ENCODE data around the gene ETFB.

The ETFB gene

DNA sequence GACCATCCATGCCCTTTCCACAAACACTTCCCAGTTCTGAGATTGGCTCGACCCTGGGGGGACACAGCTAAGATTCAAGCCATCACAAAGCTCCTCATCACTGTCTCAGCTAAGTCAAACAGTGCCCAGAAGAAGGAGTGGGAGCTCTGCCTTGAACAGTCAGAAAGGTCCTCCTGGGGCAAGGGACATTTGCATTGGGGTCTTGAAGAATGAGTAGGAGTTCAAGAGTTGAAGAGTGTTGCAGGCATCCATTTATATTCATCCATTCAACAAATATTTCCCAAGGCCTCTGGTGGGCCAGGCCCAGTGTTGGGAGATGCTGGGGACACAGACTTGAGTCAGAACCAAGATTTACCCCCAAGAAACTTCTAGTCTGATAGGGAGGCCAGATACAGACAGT lies 48.2 kb downstream of the ETFB start:
- no peaks in the 10 kb centered on the region for H3F3A ChIP-seq (ENCODE audit: control insufficient read depth, insufficient read depth)
- TF ChIP-seq, protein P1, sequence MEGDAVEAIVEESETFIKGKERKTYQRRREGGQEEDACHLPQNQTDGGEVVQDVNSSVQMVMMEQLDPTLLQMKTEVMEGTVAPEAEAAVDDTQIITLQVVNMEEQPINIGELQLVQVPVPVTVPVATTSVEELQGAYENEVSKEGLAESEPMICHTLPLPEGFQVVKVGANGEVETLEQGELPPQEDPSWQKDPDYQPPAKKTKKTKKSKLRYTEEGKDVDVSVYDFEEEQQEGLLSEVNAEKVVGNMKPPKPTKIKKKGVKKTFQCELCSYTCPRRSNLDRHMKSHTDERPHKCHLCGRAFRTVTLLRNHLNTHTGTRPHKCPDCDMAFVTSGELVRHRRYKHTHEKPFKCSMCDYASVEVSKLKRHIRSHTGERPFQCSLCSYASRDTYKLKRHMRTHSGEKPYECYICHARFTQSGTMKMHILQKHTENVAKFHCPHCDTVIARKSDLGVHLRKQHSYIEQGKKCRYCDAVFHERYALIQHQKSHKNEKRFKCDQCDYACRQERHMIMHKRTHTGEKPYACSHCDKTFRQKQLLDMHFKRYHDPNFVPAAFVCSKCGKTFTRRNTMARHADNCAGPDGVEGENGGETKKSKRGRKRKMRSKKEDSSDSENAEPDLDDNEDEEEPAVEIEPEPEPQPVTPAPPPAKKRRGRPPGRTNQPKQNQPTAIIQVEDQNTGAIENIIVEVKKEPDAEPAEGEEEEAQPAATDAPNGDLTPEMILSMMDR (IDR thresholded peaks at IDR 0.05; ENCODE audit: low read depth, low read length, poor library complexity, severe bottlenecking), result no peak
- no peak for TF ChIP-seq EZH2phosphoT487 (IDR thresholded peaks at IDR 0.05; ENCODE audit: borderline replicate concordance, low read length)
- no peaks in the 10 kb centered on the region for H3K9me2 ChIP-seq (replicated peaks; ENCODE audit: control insufficient read depth, low read length)
- no peaks in the 10 kb centered on the region for H3K36me3 ChIP-seq (ENCODE audit: control insufficient read depth, low read length)
- no peaks in the 10 kb centered on the region for H3K27me3 ChIP-seq (ENCODE audit: control insufficient read depth, low read length)
- H3K27ac ChIP-seq (ENCODE audit: low read depth, low read length), result no peak overlapping the region
- no peaks in the 10 kb centered on the region for H3K4me1 ChIP-seq (ENCODE audit: control insufficient read depth, low read length)
- no peak overlapping the region for H3K4me2 ChIP-seq (ENCODE audit: low read length)
- H3K4me3 ChIP-seq (ENCODE audit: low read length), result no peak overlapping the region
- no peaks in the 10 kb centered on the region for H3K9me3 ChIP-seq (ENCODE audit: control insufficient read depth, insufficient read depth, low read length)
- H4K20me1 ChIP-seq (ENCODE audit: control insufficient read depth, insufficient read depth, low read depth, low read length), result no peaks in the 10 kb centered on the region
- H3K79me2 ChIP-seq (ENCODE audit: control insufficient read depth, low read length), result no peaks in the 10 kb centered on the region

DNA sequence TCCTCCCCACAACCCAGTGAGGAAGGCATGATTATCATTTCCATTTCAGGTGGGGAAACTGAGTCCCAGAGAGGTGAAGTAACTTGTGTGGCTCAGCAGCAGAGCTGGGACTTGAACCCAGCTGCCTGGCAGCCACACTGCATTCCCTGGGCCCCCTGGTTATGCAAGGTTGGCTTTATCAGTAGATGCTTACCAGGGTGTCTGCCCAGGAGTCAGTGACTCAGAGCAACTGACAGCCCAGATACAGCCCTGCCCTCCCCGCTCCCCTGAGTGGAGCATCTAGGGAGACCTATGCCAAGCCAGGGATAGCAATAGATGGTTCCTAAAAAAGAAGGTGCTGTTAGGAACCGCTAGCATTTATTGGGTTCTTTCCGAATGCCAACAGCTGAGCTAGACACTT lies 48.8 kb downstream of the ETFB start:
- Histone ChIP-seq H3K9me3 (ENCODE audit: control insufficient read depth, insufficient read depth, low read length) (no peaks in the 10 kb centered on the region), H3K27ac (ENCODE audit: low read depth, low read length) (no peak overlapping the region), H3K4me2 (ENCODE audit: low read length) (no peak overlapping the region), H3K79me2 (ENCODE audit: control insufficient read depth, low read length) (no peaks in the 10 kb centered on the region), H3K4me3 (ENCODE audit: low read length) (no peak overlapping the region), H3K4me1 (ENCODE audit: control insufficient read depth, low read length) (no peaks in the 10 kb centered on the region), H3K27me3 (ENCODE audit: control insufficient read depth, low read length) (no peaks in the 10 kb centered on the region), H3K36me3 (ENCODE audit: control insufficient read depth, low read length) (no peaks in the 10 kb centered on the region), H4K20me1 (ENCODE audit: control insufficient read depth, insufficient read depth, low read depth, low read length) (no peaks in the 10 kb centered on the region), H3K9me2 (replicated peaks; ENCODE audit: control insufficient read depth, low read length) (no peaks in the 10 kb centered on the region), H3F3A (ENCODE audit: control insufficient read depth, insufficient read depth) (no peaks in the 10 kb centered on the region)
- TF ChIP-seq EZH2phosphoT487 (IDR thresholded peaks at IDR 0.05; ENCODE audit: borderline replicate concordance, low read length), result no peak
- TF ChIP-seq, protein P1 (IDR thresholded peaks at IDR 0.05; ENCODE audit: low read depth, low read length, poor library complexity, severe bottlenecking), result no peak

DNA sequence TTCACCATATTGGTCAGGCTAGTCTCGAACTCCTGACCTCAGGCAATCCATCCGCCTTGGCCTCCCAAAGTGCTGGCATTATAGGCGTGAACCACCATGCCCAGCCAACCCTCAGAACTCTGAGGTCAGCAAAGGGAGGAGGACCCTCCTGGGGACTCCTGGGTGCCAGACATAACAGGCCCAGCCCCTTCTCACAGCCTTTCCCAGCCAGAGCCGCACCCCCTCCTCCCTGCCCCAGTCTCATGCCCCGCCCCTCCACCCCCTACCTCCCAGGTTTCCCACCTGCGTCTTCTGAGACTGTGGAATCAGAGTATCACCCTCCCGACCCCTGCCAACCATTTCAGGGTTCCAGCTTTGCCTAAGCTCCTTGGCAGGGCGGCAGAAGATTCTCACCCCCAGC lies 49.5 kb downstream of the ETFB start:
- no peaks in the 10 kb centered on the region for H3K27me3 ChIP-seq (ENCODE audit: control insufficient read depth, low read length)
- no peaks in the 10 kb centered on the region for H3K36me3 ChIP-seq (ENCODE audit: control insufficient read depth, low read length)
- H3K4me2 ChIP-seq (ENCODE audit: low read length), result no peak overlapping the region
- no peaks in the 10 kb centered on the region for H4K20me1 ChIP-seq (ENCODE audit: control insufficient read depth, insufficient read depth, low read depth, low read length)
- no peak overlapping the region for H3K27ac ChIP-seq (ENCODE audit: low read depth, low read length)
- H3K9me2 ChIP-seq (replicated peaks; ENCODE audit: control insufficient read depth, low read length), result no peaks in the 10 kb centered on the region
- H3K4me1 ChIP-seq (ENCODE audit: control insufficient read depth, low read length), result no peaks in the 10 kb centered on the region
- no peak overlapping the region for H3K4me3 ChIP-seq (ENCODE audit: low read length)
- TF ChIP-seq, protein P1 (IDR thresholded peaks at IDR 0.05; ENCODE audit: low read depth, low read length, poor library complexity, severe bottlenecking), result no peak
- no peak for TF ChIP-seq EZH2phosphoT487 (IDR thresholded peaks at IDR 0.05; ENCODE audit: borderline replicate concordance, low read length)
- no peaks in the 10 kb centered on the region for H3F3A ChIP-seq (ENCODE audit: control insufficient read depth, insufficient read depth)
- H3K9me3 ChIP-seq (ENCODE audit: control insufficient read depth, insufficient read depth, low read length), result no peaks in the 10 kb centered on the region
- H3K79me2 ChIP-seq (ENCODE audit: control insufficient read depth, low read length), result no peaks in the 10 kb centered on the region
